SK-N-SH treated with all-trans-retinoic acid at 6 μM for 48 hours (cell line): ENCODE results near the gene RIPOR3.

Experiments
- ATAC-seq: fragments of 200-7000 bp; cut with Tn5 transposase; 3 replicates; pipeline ENCODE4 v1.9.1; 2020; ENCODE audit warnings: mild to moderate bottlenecking, moderate library complexity
- BACH2 ChIP-seq: fragments of 250-450 bp; sonication (Bioruptor Pico); IDR thresholded peaks from 2 replicates; pipeline ENCODE4 v1.9.0; 2021; ENCODE audit warnings: mild to moderate bottlenecking, borderline replicate concordance
- CREB5 ChIP-seq: fragments of 250-450 bp; sonication (Bioruptor Pico); IDR thresholded peaks from 2 replicates; pipeline ENCODE4 v1.5.1; 2020; ENCODE audit warnings: low read depth, mild to moderate bottlenecking, moderate library complexity
- ESRRG ChIP-seq: fragments of 250-450 bp; sonication (Bioruptor Pico); IDR thresholded peaks from 2 replicates; pipeline ENCODE4 v1.6.1; 2021; ENCODE audit warnings: mild to moderate bottlenecking
- GLIS3 ChIP-seq: fragments of 250-450 bp; sonication (Bioruptor Pico); IDR thresholded peaks from 2 replicates; pipeline ENCODE4 v1.5.0; 2020; ENCODE audit warnings: mild to moderate bottlenecking, moderate library complexity
- ISL1 ChIP-seq: fragments of 250-450 bp; sonication (Bioruptor Pico); IDR thresholded peaks from 2 replicates; pipeline ENCODE4 v2.1.2; 2022; ENCODE audit warnings: mild to moderate bottlenecking, moderate library complexity
- OSR1 ChIP-seq: fragments of 250-450 bp; sonication (Bioruptor Pico); IDR thresholded peaks from 2 replicates; pipeline ENCODE4 v1.8.0; 2022; ENCODE audit warnings: moderate library complexity, mild to moderate bottlenecking, inconsistent platforms
- PATZ1 ChIP-seq: fragments of 250-450 bp; sonication (Bioruptor Pico); IDR thresholded peaks from 2 replicates; pipeline ENCODE4 v1.8.0; 2020; ENCODE audit warnings: mild to moderate bottlenecking, moderate library complexity, borderline replicate concordance
- PPARA ChIP-seq: fragments of 250-450 bp; sonication (Bioruptor Pico); IDR thresholded peaks from 2 replicates; pipeline ENCODE4 v1.5.0; 2020; ENCODE audit warnings: mild to moderate bottlenecking, borderline replicate concordance
- RARB ChIP-seq: fragments of 250-450 bp; sonication (Bioruptor Pico); IDR thresholded peaks from 2 replicates; pipeline ENCODE4 v1.8.0; 2021; ENCODE audit warnings: mild to moderate bottlenecking, moderate library complexity
- SNAI2 ChIP-seq: fragments of 250-450 bp; sonication (Bioruptor Pico); IDR thresholded peaks from 2 replicates; pipeline ENCODE4 v1.5.0; 2020; ENCODE audit warnings: mild to moderate bottlenecking, moderate library complexity
- TCF4 ChIP-seq: fragments of 250-450 bp; sonication (Bioruptor Pico); IDR thresholded peaks from 2 replicates; pipeline ENCODE4 v1.8.0; 2021; ENCODE audit warnings: mild to moderate bottlenecking, moderate library complexity, borderline replicate concordance
- TOX ChIP-seq: fragments of 250-450 bp; sonication (Bioruptor Pico); IDR thresholded peaks from 2 replicates; pipeline ENCODE4 v1.8.0; 2021; ENCODE audit warnings: mild to moderate bottlenecking, moderate library complexity, borderline replicate concordance
- TSHZ2 ChIP-seq: fragments of 250-450 bp; sonication (Bioruptor Pico); IDR thresholded peaks from 2 replicates; pipeline ENCODE4 v1.5.0; 2020; ENCODE audit warnings: mild to moderate bottlenecking, moderate library complexity
- ZC3H10 ChIP-seq: fragments of 250-450 bp; sonication (Bioruptor Pico); IDR thresholded peaks from 2 replicates; pipeline ENCODE4 v1.5.1; 2021; ENCODE audit warnings: mild to moderate bottlenecking, moderate library complexity
- ZFP3 ChIP-seq: fragments of 250-450 bp; sonication (Bioruptor Pico); IDR thresholded peaks from 2 replicates; pipeline ENCODE4 v1.5.0; 2020; ENCODE audit warnings: mild to moderate bottlenecking, moderate library complexity
- ZFP30 ChIP-seq: fragments of 450-650 bp; formaldehyde crosslinking; IDR thresholded peaks from 2 replicates; pipeline ENCODE4 v1.5.0; 2022; ENCODE audit warnings: mild to moderate bottlenecking, moderate library complexity
- ZNF565 ChIP-seq: fragments of 450-650 bp; formaldehyde crosslinking; conservative IDR thresholded peaks from 2 replicates; pipeline ENCODE4 v1.5.0; 2020; ENCODE audit warnings: low read depth, mild to moderate bottlenecking, moderate library complexity
- ZNF70 ChIP-seq: fragments of 450-650 bp; formaldehyde crosslinking; IDR thresholded peaks from 2 replicates; pipeline ENCODE4 v1.5.0; 2020; ENCODE audit warnings: mild to moderate bottlenecking, moderate library complexity
- ZNF8 ChIP-seq: fragments of 450-650 bp; formaldehyde crosslinking; IDR thresholded peaks from 2 replicates; pipeline ENCODE4 v1.5.0; 2020; ENCODE audit warnings: mild to moderate bottlenecking, moderate library complexity
- TF ChIP-seq, protein P1 (sequence below): fragments of 250-450 bp; sonication (Bioruptor Pico); IDR thresholded peaks from 2 replicates; pipeline ENCODE4 v1.8.0; 2021; ENCODE audit warnings: low read depth, mild to moderate bottlenecking, moderate library complexity, borderline replicate concordance

The RIPOR3 gene

DNA sequence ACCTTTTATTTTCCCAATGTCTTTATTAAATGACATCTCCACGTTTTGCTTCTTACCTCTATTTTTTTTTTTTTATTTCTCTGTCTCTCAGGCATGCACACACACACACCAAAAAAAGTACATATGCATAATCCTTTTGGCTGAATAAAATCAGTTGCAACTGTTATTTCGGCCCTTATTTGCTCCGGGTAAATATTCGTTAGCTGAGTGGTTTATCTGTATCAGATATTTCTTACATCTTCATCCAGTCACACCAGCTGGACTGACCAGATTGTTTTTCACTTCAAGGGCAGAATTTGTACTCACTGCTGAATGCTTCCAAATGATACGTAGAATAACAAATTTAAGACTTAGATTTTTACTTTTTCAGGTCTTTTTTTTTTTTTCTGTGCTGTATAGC lies 135.7 kb downstream of the RIPOR3 start:
- no peak for ATAC-seq
- no peak for TF ChIP-seq ZNF70 (CRISPR knock-in tag)
- TF ChIP-seq PPARA, result no peak
- TF ChIP-seq PATZ1 (CRISPR knock-in tag), result no peak
- no peak for TF ChIP-seq ZNF565 (CRISPR knock-in tag)
- no peak for TF ChIP-seq ZFP3
- TF ChIP-seq, protein P1, sequence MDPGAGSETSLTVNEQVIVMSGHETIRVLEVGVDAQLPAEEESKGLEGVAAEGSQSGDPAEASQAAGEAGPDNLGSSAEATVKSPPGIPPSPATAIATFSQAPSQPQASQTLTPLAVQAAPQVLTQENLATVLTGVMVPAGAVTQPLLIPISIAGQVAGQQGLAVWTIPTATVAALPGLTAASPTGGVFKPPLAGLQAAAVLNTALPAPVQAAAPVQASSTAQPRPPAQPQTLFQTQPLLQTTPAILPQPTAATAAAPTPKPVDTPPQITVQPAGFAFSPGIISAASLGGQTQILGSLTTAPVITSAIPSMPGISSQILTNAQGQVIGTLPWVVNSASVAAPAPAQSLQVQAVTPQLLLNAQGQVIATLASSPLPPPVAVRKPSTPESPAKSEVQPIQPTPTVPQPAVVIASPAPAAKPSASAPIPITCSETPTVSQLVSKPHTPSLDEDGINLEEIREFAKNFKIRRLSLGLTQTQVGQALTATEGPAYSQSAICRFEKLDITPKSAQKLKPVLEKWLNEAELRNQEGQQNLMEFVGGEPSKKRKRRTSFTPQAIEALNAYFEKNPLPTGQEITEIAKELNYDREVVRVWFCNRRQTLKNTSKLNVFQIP (CRISPR knock-in tag), result no peak
- no peak for TF ChIP-seq ZC3H10 (CRISPR knock-in tag)
- TF ChIP-seq ZNF8 (CRISPR knock-in tag), result no peak
- no peak for TF ChIP-seq GLIS3
- TF ChIP-seq ISL1 (CRISPR knock-in tag), result no peak
- no peak for TF ChIP-seq RARB (CRISPR knock-in tag)
- no peak for TF ChIP-seq CREB5
- no peak for TF ChIP-seq OSR1
- TF ChIP-seq SNAI2 (CRISPR knock-in tag), result no peak
- TF ChIP-seq TSHZ2 (CRISPR knock-in tag), result no peak
- TF ChIP-seq, all 23 proteins: peak for 0

DNA sequence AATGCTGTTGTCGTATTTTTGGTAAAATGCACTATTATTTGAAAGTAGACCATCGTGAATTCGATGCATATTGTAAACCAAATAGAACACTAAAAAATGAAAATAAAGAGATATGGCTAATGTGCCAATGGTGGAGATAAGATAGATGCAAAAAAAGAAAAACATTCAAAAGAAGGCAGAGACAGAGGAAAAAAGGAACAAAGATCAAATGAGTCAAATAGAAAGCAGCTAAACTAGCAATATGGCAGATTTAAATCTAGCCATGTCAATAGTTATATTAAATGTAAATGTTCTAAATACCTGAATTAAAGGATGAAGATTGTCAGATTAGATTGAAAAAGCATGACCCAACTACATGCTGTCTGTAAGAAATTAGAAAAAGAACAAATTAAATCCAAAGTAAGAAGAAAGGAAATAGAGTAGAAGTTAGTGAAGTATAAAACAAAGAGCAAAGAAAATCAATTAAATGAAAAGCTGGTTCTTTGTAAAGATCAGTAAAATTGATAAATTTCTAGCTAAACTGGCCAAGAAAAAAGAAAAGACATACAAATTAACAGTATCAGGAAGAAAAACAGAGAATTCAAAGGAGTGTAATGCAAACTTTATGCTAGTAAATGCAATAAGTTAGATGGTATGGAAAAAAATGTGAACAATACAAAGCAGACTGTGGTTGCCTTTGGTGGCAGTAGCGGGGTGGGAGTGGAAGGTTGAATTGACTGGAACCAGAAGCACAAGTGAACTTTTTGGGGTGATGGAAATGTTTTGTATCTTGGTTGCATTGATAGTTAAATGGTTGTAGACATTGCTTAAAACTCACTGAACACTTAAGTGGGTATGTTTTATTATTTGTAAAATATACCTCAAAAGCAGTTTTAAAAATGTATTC lies 136.4 kb downstream of the RIPOR3 start:
- no peak for ATAC-seq
- TF ChIP-seq CREB5 (no peak), ZFP30 (CRISPR knock-in tag) (no peak), GLIS3 (no peak), PPARA (no peak), ESRRG (CRISPR knock-in tag) (no peak), ZNF70 (CRISPR knock-in tag) (no peak), PATZ1 (CRISPR knock-in tag) (no peak), ZFP3 (no peak), RARB (CRISPR knock-in tag) (no peak), TOX (CRISPR knock-in tag) (no peak), BACH2 (CRISPR knock-in tag) (no peak), TCF4 (CRISPR knock-in tag) (no peak), SNAI2 (CRISPR knock-in tag) (no peak)
- TF ChIP-seq, protein P1 (CRISPR knock-in tag), result no peak
